Measurements from ENCODE around the gene SLC38A7.

The SLC38A7 gene

GRCh38 chr16:58628845-58629732 is 55.5 kb downstream of the SLC38A7 start:
- peak; percentile 77 for DNase-seq (ENCODE audit: low read depth)
- no peak for TF ChIP-seq CTCF (IDR thresholded peaks at IDR 0.05; ENCODE audit: low read depth, low read length)
- peak; percentile 49; the same call in 1 of the 2 replicates for TF ChIP-seq MYC (IDR thresholded peaks at IDR 0.05; ENCODE audit: low read depth, low read length)
- no peak for TF ChIP-seq POLR2A (IDR thresholded peaks at IDR 0.05; ENCODE audit: extremely low read depth, insufficient read length)
- TF ChIP-seq, protein P1, sequence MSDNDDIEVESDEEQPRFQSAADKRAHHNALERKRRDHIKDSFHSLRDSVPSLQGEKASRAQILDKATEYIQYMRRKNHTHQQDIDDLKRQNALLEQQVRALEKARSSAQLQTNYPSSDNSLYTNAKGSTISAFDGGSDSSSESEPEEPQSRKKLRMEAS (IDR thresholded peaks at IDR 0.05; ENCODE audit: low read depth, low read length): peak; percentile 39

DNA sequence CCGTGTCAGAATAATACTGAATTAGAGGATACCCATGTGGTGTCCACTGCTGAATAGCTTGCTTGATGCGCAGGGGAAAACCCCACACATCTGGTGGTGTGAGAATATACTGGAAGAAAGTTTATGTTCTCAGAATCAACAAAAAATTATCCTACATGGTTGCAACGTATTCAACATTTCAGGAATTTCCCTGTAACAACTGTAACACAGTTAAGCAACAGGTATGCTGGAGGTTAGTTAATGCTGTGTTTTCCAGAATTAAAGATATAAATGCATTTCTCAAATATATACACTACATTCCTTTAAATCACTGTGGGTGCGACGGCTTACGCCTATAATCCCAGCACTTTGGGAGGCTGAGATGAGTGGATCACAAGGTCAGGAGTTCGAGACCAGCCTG is 60.4 kb downstream of the SLC38A7 start:
- no peak for DNase-seq (ENCODE audit: low read depth)

More at GRCh38 chr16:58628845-58629732, 55.5 kb downstream of the SLC38A7 start:
- peak overlapping the region; percentile 72 for H3K4me3 ChIP-seq (ENCODE audit: low read depth, low read length)

GRCh38 chr16:58620396-58620795 is 64.2 kb downstream of the SLC38A7 start:
- no peak overlapping the region for H3K4me3 ChIP-seq (ENCODE audit: low read depth, low read length)
- no peak for DNase-seq (ENCODE audit: low read depth)
- no peak for TF ChIP-seq POLR2A (IDR thresholded peaks at IDR 0.05; ENCODE audit: extremely low read depth, insufficient read length)
- TF ChIP-seq, protein P1 (IDR thresholded peaks at IDR 0.05; ENCODE audit: low read depth, low read length): no peak
- TF ChIP-seq MYC (IDR thresholded peaks at IDR 0.05; ENCODE audit: low read depth, low read length): no peak

More for the DNA sequence above, 60.4 kb downstream of the SLC38A7 start:
- TF ChIP-seq POLR2A (IDR thresholded peaks at IDR 0.05; ENCODE audit: extremely low read depth, insufficient read length): no peak
- TF ChIP-seq CTCF (IDR thresholded peaks at IDR 0.05; ENCODE audit: low read depth, low read length): no peak
- TF ChIP-seq MYC (IDR thresholded peaks at IDR 0.05; ENCODE audit: low read depth, low read length): no peak
- TF ChIP-seq, protein P1 (IDR thresholded peaks at IDR 0.05; ENCODE audit: low read depth, low read length): no peak
- H3K4me3 ChIP-seq (ENCODE audit: low read depth, low read length): no peak overlapping the region

DNA sequence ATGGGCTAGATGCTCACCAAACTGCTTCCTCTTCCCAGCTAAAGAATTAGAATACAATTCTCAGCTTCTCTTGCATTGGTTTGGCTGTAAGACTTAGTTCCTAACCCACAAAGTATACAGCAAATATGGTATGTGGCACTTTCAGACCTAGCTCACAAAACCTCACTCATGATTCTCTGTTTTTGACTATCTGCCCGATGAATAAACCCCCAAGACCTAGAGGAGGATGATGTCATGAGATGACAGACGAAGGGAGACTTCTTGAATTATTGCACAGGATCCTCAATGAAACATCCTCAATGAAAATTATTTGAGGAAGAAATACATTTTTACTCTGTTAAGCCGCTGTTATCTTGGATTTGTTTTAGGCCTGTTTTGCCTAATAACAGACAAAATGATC is 69.3 kb downstream of the SLC38A7 start:
- no peak overlapping the region for H3K4me3 ChIP-seq (ENCODE audit: low read depth, low read length)
- no peak for DNase-seq (ENCODE audit: low read depth)
- TF ChIP-seq, protein P1 (IDR thresholded peaks at IDR 0.05; ENCODE audit: low read depth, low read length): no peak
- no peak for TF ChIP-seq POLR2A (IDR thresholded peaks at IDR 0.05; ENCODE audit: extremely low read depth, insufficient read length)
- TF ChIP-seq MYC (IDR thresholded peaks at IDR 0.05; ENCODE audit: low read depth, low read length): no peak
- TF ChIP-seq CTCF (IDR thresholded peaks at IDR 0.05; ENCODE audit: low read depth, low read length): no peak
